ENCODE measurements around the gene MGMT. TPM values are rescaled to one million over a fixed set of nuclear protein-coding genes. Genes with fewer than 3 reads are reported as not detected.

MGMT gene
- total and polyA plus RNA-seq, 9 donors: 4.5 to 53.3 (median 25.4) TPM

DNA sequence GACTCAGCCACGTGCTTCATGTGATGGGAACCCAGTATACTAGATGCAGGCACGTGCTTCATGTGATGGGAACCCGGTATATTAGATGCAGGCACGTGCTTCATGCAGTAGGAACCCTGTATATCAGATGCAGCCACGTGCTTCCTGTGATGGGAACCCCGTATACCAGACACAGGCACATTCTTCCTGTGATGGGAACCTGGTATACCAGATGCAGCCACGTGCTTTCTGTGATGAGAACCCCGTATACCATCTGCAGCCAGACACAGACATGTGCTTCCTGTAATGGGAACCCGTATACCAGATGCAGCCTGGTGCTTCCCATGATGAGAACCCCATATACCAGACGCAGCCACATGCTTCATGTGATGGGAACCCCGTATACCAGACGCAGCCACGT lies 44.0 kb downstream of the MGMT start:
- peaks cover 2% of the 10 kb centered on the region for H3K4me1 ChIP-seq (ENCODE audit: insufficient read depth)
- no peaks in the 10 kb centered on the region for H3K27me3 ChIP-seq
- intact Hi-C loops (cut with DNase I): no loop called here
- no peak overlapping the region for H3K4me3 ChIP-seq
- no peaks in the 10 kb centered on the region for H3K36me3 ChIP-seq
- no peak for DNase-seq
- 92 to 93% (median 92%) methylated on average over 13 of the region's 13 CpGs for WGBS, 3 donors
- no peaks in the 10 kb centered on the region for H3K9me3 ChIP-seq
- no peak overlapping the region for H3K27ac ChIP-seq
- TF ChIP-seq POLR2A (IDR thresholded peaks at IDR 0.05): no peak
- TF ChIP-seq, protein P1, sequence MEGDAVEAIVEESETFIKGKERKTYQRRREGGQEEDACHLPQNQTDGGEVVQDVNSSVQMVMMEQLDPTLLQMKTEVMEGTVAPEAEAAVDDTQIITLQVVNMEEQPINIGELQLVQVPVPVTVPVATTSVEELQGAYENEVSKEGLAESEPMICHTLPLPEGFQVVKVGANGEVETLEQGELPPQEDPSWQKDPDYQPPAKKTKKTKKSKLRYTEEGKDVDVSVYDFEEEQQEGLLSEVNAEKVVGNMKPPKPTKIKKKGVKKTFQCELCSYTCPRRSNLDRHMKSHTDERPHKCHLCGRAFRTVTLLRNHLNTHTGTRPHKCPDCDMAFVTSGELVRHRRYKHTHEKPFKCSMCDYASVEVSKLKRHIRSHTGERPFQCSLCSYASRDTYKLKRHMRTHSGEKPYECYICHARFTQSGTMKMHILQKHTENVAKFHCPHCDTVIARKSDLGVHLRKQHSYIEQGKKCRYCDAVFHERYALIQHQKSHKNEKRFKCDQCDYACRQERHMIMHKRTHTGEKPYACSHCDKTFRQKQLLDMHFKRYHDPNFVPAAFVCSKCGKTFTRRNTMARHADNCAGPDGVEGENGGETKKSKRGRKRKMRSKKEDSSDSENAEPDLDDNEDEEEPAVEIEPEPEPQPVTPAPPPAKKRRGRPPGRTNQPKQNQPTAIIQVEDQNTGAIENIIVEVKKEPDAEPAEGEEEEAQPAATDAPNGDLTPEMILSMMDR (IDR thresholded peaks at IDR 0.05): no peak
- no peak for TF ChIP-seq EP300 (IDR thresholded peaks at IDR 0.05)

- TF ChIP-seq EP300 (IDR thresholded peaks at IDR 0.05): no peak
- TF ChIP-seq, protein P1 (IDR thresholded peaks at IDR 0.05): no peak
- no peak for TF ChIP-seq POLR2A (IDR thresholded peaks at IDR 0.05)
- intact Hi-C loops (cut with DNase I): no loop called here
These were observed 44.7 kb downstream of the MGMT start for GRCh38 chr10:129511758-129512157.

GRCh38 chr10:129513312-129513711 lies 46.3 kb downstream of the MGMT start:
- WGBS, 3 donors: 71 to 80% (median 72%) methylated on average over 8 of the region's 8 CpGs
- no peak for DNase-seq
- Histone ChIP-seq H3K4me3 (no peak overlapping the region), H3K27ac (no peak overlapping the region), H3K27me3 (no peaks in the 10 kb centered on the region), H3K4me1 (ENCODE audit: insufficient read depth) (peaks cover 2% of the 10 kb centered on the region), H3K36me3 (no peaks in the 10 kb centered on the region), H3K9me3 (no peaks in the 10 kb centered on the region)
- intact Hi-C loops (cut with DNase I): no loop called here
- TF ChIP-seq EP300 (IDR thresholded peaks at IDR 0.05): no peak
- TF ChIP-seq, protein P1 (IDR thresholded peaks at IDR 0.05): no peak
- no peak for TF ChIP-seq POLR2A (IDR thresholded peaks at IDR 0.05)

More at GRCh38 chr10:129511758-129512157, 44.7 kb downstream of the MGMT start:
- Histone ChIP-seq H3K27me3 (no peaks in the 10 kb centered on the region), H3K4me3 (no peak overlapping the region), H3K27ac (no peak overlapping the region), H3K4me1 (ENCODE audit: insufficient read depth) (peaks cover 2% of the 10 kb centered on the region), H3K9me3 (no peaks in the 10 kb centered on the region), H3K36me3 (no peaks in the 10 kb centered on the region)
- WGBS, 3 donors: 88 to 90% (median 90%) methylated on average over 12 of the region's 12 CpGs
- no peak for DNase-seq

GRCh38 chr10:129514568-129515451 lies 47.8 kb downstream of the MGMT start:
- intact Hi-C loops (cut with DNase I): no loop called here
- no peaks in the 10 kb centered on the region for H3K27me3 ChIP-seq
- WGBS, 3 donors: 87 to 91% (median 90%) methylated on average over 22 of the region's 22 CpGs
- no peak overlapping the region for H3K4me3 ChIP-seq
- TF ChIP-seq EP300 (IDR thresholded peaks at IDR 0.05) (no peak), POLR2A (IDR thresholded peaks at IDR 0.05) (no peak)
- TF ChIP-seq, protein P1 (IDR thresholded peaks at IDR 0.05): no peak
- no peak overlapping the region for H3K27ac ChIP-seq
- DNase-seq: no peak
- H3K4me1 ChIP-seq (ENCODE audit: insufficient read depth): peaks cover 2% of the 10 kb centered on the region
- H3K9me3 ChIP-seq: no peaks in the 10 kb centered on the region
- H3K36me3 ChIP-seq: no peaks in the 10 kb centered on the region

Measured in ovary (tissue), 9 donors.